PC-3 (cell line): Measurements from ENCODE around the gene LOX.

Experiments used
- CTCF ChIP-seq: fragments of 300-600 bp; sonication (generic); conservative IDR thresholded peaks from 2 replicates; pipeline ENCODE4 v1.5.1; 2017; ENCODE audit warnings: antibody characterized with exemption, low read depth, mild to moderate bottlenecking, low read length
- EZH2 ChIP-seq: fragments of 300-600 bp; sonication (generic); IDR thresholded peaks from one replicate; pipeline ENCODE4 v1.6.1; 2017; ENCODE audit warnings: antibody characterized with exemption, mild to moderate bottlenecking, low read length; ENCODE audit not compliant: unreplicated experiment
- EZH2phosphoT487 ChIP-seq: fragments of 300-600 bp; sonication (generic); IDR thresholded peaks from 2 replicates; pipeline ENCODE4 v1.6.1; 2018; ENCODE audit warnings: mild to moderate bottlenecking, antibody characterized with exemption, low read length, borderline replicate concordance

DNA sequence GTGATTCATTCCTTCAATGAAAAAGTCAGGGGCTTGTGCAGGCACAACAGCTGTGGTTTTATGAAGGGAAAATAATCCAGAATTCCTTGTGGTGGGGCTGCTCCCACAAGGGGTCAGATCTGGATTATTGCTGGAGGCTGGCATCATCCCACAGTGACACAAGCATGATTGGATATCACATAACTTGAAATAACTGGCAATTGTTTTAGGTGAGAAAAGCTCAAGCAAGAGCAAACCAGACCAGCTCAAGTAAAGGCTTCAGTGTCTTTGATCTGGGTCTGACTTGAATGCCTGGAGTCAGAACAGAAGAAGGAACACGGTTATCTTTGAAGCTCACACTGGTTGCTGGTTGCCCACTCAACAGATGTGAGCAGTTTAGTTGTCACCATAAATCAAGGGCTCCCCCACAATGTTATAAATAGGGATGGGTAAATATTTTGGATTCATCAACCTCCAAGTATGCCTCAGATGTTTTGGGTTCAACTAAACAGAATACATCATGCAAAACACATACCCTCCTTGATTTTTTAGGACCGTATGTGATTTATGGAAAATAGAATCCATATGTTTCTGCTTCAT is 48.2 kb upstream of the LOX start:
- TF ChIP-seq EZH2 = no peak
- TF ChIP-seq CTCF = no peak
- no peak for TF ChIP-seq EZH2phosphoT487
